ENCODE data around the gene SPINK13. TPM values are rescaled to one million over a fixed set of nuclear protein-coding genes. Genes with fewer than 3 reads are reported as not detected.
"Not testable (repeated sequence)": the region's sequence is repeated elsewhere in the genome, so short reads cannot be mapped to it uniquely, and the experiment has no call there.

Gene SPINK13, protein sequence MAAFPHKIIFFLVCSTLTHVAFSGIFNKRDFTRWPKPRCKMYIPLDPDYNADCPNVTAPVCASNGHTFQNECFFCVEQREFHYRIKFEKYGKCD
- polyA plus RNA-seq (2012; ENCODE audit: insufficient read depth, insufficient read length) = not detected

- H3K4me3 ChIP-seq (ENCODE audit: low read length) = no peak within 1 kb of the TSS
- no peak for DNase-seq (ENCODE audit: low read depth, low spot score)
Measured at GRCh38 chr5:148268566-148268965, at the start of gene SPINK13. SPINK13 (plus strand) TSS chr5:148268794; CDS start chr5:148270073, 1,279 bp downstream.

DNA sequence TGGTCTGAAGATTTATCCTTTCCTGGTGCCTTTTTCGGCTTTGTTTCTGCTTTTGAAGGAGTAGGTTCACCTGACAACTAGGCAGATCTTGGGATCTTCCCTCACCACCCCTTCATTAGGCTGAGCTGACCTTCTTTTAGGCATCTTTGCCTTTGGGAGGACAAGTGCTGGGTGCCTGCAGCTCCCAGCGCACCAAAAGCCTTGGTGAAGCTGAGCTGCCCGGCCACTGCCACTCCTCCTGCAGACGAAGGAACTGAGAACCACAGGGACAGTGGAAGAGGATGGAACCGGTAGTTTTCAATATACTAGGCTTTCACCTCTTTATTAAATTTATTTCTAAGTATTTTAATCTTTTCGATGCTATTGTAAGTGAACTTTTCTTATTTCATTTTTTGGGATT, 47.1 kb upstream of the SPINK13 start:
- DNase-seq (ENCODE audit: low read depth, low spot score) = no peak
- no peak overlapping the region for H3K4me3 ChIP-seq (ENCODE audit: low read length)

GRCh38 chr5:148224117-148224742, 44.4 kb upstream of the SPINK13 start:
- H3K4me3 ChIP-seq (ENCODE audit: low read length) = no peak overlapping the region
- DNase-seq (ENCODE audit: low read depth, low spot score) = no peak

- H3K4me3 ChIP-seq (ENCODE audit: low read length) = no peak overlapping the region
Measured at GRCh38 chr5:148228392-148228984, 40.1 kb upstream of the SPINK13 start.

GRCh38 chr5:148229840-148230239, 38.8 kb upstream of the SPINK13 start:
- H3K4me3 ChIP-seq (ENCODE audit: low read length) = no peak overlapping the region
- no peak for DNase-seq (ENCODE audit: low read depth, low spot score)

More at GRCh38 chr5:148228392-148228984, 40.1 kb upstream of the SPINK13 start:
- no peak for DNase-seq (ENCODE audit: low read depth, low spot score)

DNA sequence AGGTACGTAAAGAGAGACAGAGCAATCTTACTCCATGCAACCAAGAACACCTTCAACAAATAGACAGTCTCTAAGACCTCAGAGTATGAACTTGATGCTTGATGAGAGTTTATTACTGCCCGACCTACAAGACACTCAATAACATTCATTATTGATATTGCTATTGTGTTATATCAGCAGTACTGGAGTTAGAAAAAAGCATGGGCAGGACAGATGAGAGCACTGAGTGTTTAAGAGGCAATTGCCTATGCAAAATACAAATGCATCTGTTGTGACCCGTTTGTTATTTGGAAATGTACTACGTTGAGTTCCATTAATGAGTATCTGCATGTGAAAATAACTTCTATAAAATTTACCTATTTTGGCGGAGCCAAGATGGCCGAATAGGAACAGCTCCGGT, 38.4 kb upstream of the SPINK13 start:
- no peak for DNase-seq (ENCODE audit: low read depth, low spot score)
- H3K4me3 ChIP-seq (ENCODE audit: low read length) = no peak overlapping the region

GRCh38 chr5:148237785-148238417, 30.7 kb upstream of the SPINK13 start:
- DNase-seq (ENCODE audit: low read depth, low spot score) = no peak
- H3K4me3 ChIP-seq (ENCODE audit: low read length) = no peak overlapping the region

DNA sequence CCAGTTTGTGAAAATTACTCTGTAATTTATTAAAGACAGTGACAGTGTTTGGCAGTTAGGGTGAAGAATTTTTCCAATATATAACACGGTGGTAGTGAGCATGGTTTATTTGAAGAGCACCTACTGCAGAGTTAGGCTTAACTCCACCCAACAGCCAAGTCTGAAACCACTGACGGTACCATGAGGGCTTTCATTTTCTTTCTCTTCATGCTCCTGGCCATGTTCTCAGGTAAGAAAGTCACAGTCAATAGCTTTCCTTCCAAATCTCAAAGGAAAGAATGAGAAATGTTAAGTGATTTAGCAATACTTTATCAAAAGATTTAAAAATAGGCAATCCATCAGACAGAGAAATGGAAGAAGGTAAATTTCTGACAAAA, 30.2 kb upstream of the SPINK13 start, which contains the start of gene MARCOL:
Gene MARCOL, plus strand, starts transcription at position 108 of the 377 bp plus-strand sequence. Its CDS starts 73 bp downstream, at position 181.
- DNase-seq (ENCODE audit: low read depth, low spot score) = no peak
- no peak within 1 kb of the TSS for H3K4me3 ChIP-seq (ENCODE audit: low read length)

DNA sequence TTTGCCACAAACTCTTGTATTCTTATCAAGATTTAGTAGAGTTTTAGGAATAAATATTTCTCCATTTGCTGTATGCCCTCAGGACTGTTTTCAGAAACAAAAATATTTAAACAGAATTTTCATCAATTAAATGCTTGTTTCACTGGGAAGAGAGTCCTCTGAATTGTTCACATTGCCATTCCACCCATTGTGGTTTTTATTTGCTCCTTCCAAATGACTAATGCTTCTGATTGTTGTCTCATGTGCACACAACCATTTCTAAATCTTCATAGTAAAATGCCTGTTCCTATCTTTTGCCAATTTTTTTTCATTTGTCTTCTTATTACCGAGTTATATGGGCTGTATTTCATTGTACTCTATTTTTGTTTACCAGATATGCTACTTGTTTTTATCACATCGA, 19.7 kb upstream of the SPINK13 start:
- DNase-seq (ENCODE audit: low read depth, low spot score) = no peak
- H3K4me3 ChIP-seq (ENCODE audit: low read length) = no peak overlapping the region

DNA sequence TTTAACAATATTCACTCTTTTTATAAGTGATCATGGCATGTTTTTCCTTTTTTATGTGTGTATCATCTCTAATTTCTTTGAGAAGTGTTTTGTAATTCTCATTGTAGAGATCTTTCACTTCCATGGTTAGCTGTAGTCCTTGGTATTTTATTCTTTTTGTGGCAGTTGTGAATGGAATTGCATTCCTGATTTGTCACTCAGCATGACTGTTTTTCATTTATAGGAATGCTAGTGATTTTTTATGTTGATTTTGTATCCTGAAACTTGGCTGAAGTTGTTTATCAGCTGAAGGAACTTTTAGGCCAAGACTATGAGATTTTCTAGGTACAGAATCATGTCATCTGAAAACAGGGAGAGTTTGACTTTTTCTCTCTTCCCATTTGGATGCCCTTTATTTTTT, 13.1 kb upstream of the SPINK13 start:
- no peak overlapping the region for H3K4me3 ChIP-seq (ENCODE audit: low read length)
- no peak for DNase-seq (ENCODE audit: low read depth, low spot score)

GRCh38 chr5:148259288-148259687, 9.3 kb upstream of the SPINK13 start:
- H3K4me3 ChIP-seq (ENCODE audit: low read length) = no peak overlapping the region
- DNase-seq (ENCODE audit: low read depth, low spot score) = no peak

- DNase-seq (ENCODE audit: low read depth, low spot score) = no peak
Measured at GRCh38 chr5:148261221-148261620, 7.4 kb upstream of the SPINK13 start.

DNA sequence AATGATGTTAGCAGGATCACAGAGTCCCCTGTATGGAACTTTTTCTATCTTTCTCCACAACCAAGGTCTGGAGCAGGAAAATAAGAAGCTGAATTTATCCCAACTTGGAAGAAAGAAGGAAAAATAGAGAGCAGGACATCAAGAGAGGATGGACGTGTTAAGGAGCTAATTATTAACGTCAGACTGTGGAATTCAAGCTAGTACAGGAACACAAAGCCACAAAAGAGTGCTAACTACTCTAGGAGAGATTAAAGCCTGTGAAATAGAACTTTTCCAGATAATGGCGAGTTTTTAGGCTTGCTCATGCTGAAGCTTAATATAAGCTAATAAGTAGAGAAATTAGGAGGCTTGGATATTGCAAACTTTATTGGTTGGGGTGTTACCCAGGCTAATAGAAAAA, 632 bp upstream of the SPINK13 start:
- no peak for DNase-seq (ENCODE audit: low read depth, low spot score)
- no peak overlapping the region for H3K4me3 ChIP-seq (ENCODE audit: low read length)

More at GRCh38 chr5:148261221-148261620, 7.4 kb upstream of the SPINK13 start:
- H3K4me3 ChIP-seq (ENCODE audit: low read length) = no peak overlapping the region

- not testable (repeated sequence) for H3K4me3 ChIP-seq (ENCODE audit: low read length); DNase-seq (ENCODE audit: low read depth, low spot score)
Measured at GRCh38 chr5:148275129-148275528, 6.5 kb downstream of the SPINK13 start.

- H3K4me3 ChIP-seq (ENCODE audit: low read length); DNase-seq (ENCODE audit: low read depth, low spot score): not testable (repeated sequence)
Measured at GRCh38 chr5:148280893-148281292, 12.3 kb downstream of the SPINK13 start.

GRCh38 chr5:148281336-148281735, 12.7 kb downstream of the SPINK13 start:
- H3K4me3 ChIP-seq (ENCODE audit: low read length); DNase-seq (ENCODE audit: low read depth, low spot score): not testable (repeated sequence)

DNA sequence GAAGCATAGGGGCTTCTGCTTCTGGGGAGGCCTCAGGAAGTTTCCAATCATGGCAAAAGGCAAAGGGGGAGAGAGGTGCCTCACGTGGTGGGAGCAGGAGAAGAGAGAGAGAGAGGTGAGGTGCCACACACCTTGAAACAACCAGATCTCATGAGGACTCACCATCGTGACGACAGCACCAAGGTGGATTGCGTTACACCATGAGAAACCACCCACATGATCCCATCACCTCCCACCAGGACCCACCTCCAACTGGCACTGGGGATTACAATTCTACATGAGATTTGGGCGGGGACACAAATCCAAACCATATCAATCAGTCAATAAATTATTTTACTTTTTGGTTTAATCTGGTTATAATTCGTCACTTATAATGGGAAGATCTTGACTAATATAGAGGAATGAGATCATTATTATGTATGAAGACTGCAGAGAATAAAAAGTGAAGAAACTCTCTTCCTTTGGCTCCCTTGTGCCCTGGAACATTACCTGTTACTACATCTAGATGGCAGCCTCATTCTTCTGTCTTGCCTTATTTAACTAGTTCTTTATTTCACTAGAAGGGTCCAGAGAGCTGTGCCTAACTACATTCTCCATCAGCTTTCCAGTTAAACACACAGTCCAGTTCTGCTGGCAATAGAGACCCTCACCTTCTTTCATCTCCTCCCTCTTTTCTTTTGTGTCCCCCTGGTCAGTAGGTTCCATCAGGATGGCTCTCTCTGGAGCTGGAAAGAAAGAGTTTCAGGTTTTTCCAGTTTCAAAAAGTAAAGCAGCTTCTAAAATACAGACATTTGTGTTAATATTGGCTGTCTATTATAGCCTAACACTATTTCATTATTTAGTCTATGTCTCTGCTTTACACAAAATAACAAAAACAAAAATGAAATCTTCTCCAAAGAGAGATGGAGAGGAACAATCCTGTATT, 21.9 kb downstream of the SPINK13 start:
- H3K4me3 ChIP-seq (ENCODE audit: low read length) = no peak overlapping the region
- DNase-seq (ENCODE audit: low read depth, low spot score) = peak; percentile 6

- no peak for DNase-seq (ENCODE audit: low read depth, low spot score)
- no peak overlapping the region for H3K4me3 ChIP-seq (ENCODE audit: low read length)
Measured at GRCh38 chr5:148297731-148298130, 29.1 kb downstream of the SPINK13 start.

DNA sequence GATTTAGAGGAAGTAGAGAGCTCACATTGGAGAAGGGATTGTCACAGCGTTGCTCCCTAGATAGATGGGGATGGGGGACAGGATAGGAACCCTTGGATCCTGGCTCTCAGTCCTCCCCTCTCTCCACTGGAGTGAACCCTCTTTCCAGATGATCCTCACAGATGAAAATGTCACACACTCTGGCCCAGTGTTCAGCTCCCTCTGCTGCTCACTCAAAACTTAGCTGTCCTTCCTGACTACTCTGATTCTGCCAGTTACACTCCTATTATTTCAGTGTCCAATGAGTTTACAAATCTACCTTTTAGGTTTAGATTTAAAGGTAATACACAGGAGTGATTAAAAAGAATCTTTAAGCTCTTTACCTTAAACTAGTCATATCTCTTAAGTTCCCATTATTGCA, 37.9 kb downstream of the SPINK13 start:
- no peak overlapping the region for H3K4me3 ChIP-seq (ENCODE audit: low read length)
- DNase-seq (ENCODE audit: low read depth, low spot score) = no peak

Data from Jurkat, Clone E6-1 (cell line).